COLO668 (cell line): ENCODE results near the gene CNGB1.
"Not testable (repeated sequence)": the region's sequence is repeated elsewhere in the genome, so short reads cannot be mapped to it uniquely, and the experiment has no call there.

ENCODE experiments used
- DNase-seq: peaks from one replicate; lab custom pipeline; 2025; ENCODE audit not compliant: unreplicated experiment; lab: John Stamatoyannopoulos, UW

The CNGB1 gene

DNA sequence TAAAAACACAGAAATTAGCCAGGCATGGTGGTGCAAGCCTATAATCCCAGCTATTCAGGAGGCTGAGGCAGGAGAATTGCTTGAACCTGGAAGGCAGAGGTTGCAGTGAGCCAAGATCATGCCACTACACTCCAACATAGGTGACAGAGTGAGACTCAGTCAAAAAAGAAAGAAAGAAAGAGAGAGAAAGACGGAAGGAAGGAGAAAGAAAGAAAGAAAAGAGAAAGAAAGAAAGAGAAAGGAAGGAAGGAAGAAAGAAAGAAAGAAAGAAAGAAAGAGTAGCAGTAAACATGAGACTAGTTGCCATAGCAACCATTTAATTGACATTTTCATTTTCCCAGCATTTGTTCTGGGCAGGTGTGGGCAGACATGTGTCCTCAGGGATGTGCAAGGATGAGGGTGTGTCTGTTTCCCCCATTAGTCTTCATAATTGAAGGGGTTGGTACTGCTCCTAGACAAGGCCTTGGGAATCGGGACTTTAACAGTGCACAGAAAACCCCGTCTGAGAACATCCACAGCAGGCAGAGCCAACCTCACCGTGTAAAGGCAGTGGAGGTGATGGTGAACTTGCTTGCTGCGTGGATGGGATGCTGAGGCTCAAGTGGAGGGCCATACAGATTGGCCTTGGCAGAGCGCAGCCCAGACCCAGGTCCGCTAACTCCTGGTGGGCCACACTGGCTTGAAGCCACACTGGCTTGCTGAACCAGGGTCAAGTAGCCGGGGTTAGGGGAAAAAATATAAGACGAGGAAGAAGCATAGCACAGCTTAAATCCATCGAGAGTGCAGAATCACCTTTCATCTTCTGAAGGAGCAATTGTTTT is 133.4 kb downstream of the CNGB1 start:
- DNase-seq, result no peak

GRCh38 chr16:57835439-57835838 is 135.5 kb downstream of the CNGB1 start:
- DNase-seq, result not testable (repeated sequence)

- DNase-seq, result no peak
These were observed 136.0 kb downstream of the CNGB1 start for GRCh38 chr16:57834936-57835335.
